ENCODE data around the gene HNRNPLL.

- TF ChIP-seq ZFP30 (CRISPR knock-in tag; IDR thresholded peaks at IDR 0.05) (no peak), POU6F1 (CRISPR knock-in tag; IDR thresholded peaks at IDR 0.05; ENCODE audit: borderline replicate concordance, low read depth) (no peak)
- TF ChIP-seq, protein P1, sequence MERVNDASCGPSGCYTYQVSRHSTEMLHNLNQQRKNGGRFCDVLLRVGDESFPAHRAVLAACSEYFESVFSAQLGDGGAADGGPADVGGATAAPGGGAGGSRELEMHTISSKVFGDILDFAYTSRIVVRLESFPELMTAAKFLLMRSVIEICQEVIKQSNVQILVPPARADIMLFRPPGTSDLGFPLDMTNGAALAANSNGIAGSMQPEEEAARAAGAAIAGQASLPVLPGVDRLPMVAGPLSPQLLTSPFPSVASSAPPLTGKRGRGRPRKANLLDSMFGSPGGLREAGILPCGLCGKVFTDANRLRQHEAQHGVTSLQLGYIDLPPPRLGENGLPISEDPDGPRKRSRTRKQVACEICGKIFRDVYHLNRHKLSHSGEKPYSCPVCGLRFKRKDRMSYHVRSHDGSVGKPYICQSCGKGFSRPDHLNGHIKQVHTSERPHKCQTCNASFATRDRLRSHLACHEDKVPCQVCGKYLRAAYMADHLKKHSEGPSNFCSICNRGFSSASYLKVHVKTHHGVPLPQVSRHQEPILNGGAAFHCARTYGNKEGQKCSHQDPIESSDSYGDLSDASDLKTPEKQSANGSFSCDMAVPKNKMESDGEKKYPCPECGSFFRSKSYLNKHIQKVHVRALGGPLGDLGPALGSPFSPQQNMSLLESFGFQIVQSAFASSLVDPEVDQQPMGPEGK (CRISPR knock-in tag; IDR thresholded peaks at IDR 0.05; ENCODE audit: borderline replicate concordance) = no peak
- TF ChIP-seq, protein P2, sequence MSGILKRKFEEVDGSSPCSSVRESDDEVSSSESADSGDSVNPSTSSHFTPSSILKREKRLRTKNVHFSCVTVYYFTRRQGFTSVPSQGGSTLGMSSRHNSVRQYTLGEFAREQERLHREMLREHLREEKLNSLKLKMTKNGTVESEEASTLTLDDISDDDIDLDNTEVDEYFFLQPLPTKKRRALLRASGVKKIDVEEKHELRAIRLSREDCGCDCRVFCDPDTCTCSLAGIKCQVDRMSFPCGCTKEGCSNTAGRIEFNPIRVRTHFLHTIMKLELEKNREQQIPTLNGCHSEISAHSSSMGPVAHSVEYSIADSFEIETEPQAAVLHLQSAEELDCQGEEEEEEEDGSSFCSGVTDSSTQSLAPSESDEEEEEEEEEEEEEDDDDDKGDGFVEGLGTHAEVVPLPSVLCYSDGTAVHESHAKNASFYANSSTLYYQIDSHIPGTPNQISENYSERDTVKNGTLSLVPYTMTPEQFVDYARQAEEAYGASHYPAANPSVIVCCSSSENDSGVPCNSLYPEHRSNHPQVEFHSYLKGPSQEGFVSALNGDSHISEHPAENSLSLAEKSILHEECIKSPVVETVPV (CRISPR knock-in tag; IDR thresholded peaks at IDR 0.05) = no peak
Measured at GRCh38 chr2:38537937-38538525, 64.7 kb downstream of the HNRNPLL start.
